Measurements from ENCODE around the gene PADI2.

DNA sequence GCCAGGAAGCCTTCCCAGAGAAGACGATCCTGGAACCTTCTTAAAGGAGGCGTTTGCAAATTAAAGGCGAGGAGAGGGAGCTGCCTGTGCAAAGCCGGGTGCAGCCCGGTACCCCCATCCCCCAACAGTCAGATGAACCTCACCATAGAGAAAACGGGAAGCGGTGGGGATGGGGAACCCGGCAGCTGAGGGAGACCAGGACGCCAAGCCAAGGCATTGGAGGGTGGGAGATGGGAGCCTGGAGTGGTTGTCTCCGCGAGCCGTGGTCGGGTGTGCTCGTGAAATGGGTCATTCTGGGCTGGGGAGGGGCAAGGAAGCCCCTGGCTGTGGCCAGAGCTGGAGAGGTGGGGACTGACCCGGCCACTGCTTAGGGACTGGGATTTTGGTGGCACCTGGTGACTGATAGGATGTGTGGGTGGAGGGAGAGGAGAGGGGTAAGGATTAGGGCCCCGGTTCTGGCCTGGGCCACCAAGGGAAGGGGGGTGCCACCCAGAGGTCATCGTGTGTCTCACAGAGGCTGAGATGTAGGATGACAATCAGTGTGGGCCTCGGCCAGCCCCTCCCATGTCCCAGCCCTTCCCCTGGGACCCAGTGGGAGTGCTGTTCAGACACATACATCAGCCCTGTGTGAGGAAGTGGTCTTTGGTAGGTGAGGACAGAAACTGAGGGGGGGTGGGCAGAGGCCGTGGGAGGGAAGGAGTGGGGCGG, 676 bp upstream of the PADI2 start:
- TF ChIP-seq CTCF (IDR thresholded peaks at IDR 0.05) (no peak), POLR2A (IDR thresholded peaks at IDR 0.05) (no peak)
